Gastrocnemius medialis (tissue), 4 donors: ENCODE results near the gene TMEM115. TPM values are rescaled to one million over a fixed set of nuclear protein-coding genes. Genes with fewer than 3 reads are reported as not detected.

Experiments
- ATAC-seq, 2 donors: fragments of 150-250 bp; one replicate each; pipeline ENCODE4 v1.9.1; 2016
- DNase-seq, 2 donors: peaks; one replicate each; pipeline ENCODE4 v3.0.0-alpha.2; 2019
- H3K27ac ChIP-seq, 4 donors: fragments of 200-600 bp; sonication (generic); 1 replicate in 1 of 4; 2 replicates in 3 of 4; pipeline ENCODE4 v1.5.1; 2016 to 2018; ENCODE audit warnings: mild to moderate bottlenecking in 2 of 4, moderate library complexity in 1 of 4
- H3K27me3 ChIP-seq, 3 donors: fragments of 200-600 bp; sonication (generic) in 2 of 3; 1 replicate in 1 of 3; 2 replicates in 2 of 3; pipeline versions ENCODE4 v1.5.1 to v1.6.0; 2016 to 2019; ENCODE audit warnings: mild to moderate bottlenecking in 1 of 3, moderate library complexity in 1 of 3
- H3K36me3 ChIP-seq, 2 donors: fragments of 200-600 bp; sonication (generic) in 1 of 2; one replicate each; pipeline ENCODE4 v1.5.1; 2017 to 2018
- H3K4me1 ChIP-seq, 2 donors: fragments of 200-600 bp; sonication (generic) in 1 of 2; one replicate each; pipeline ENCODE4 v1.5.1; 2016 to 2017; ENCODE audit warnings: mild to moderate bottlenecking in 2 of 2
- H3K4me3 ChIP-seq, 4 donors: fragments of 200-600 bp; sonication (generic) in 3 of 4; 1 replicate in 1 of 4; 2 replicates in 3 of 4; pipeline ENCODE4 v1.5.1; 2016 to 2019; ENCODE audit warnings: mild to moderate bottlenecking in 2 of 4
- H3K9me3 ChIP-seq, 3 donors: fragments of 200-600 bp; sonication (generic) in 2 of 3; 1 replicate in 1 of 3; 2 replicates in 2 of 3; pipeline ENCODE4 v1.5.1; 2016 to 2019
- POLR2A ChIP-seq, 2 donors: fragments of 450-650 bp; IDR thresholded peaks; one replicate each; pipeline ENCODE4 v1.6.1; 2017; ENCODE audit warnings: antibody characterized with exemption in 2 of 2, mild to moderate bottlenecking in 2 of 2, moderate library complexity in 2 of 2
- in situ Hi-C, 4 donors: fragments of 200-750 bp; cut with MboI; loops; one replicate each; pipeline versions ENCODE4 v1.15.0 to v1.8.0; 2017; ENCODE audit warnings: low sequenced_read_pairs in 4 of 4
- intact Hi-C: fragments of 100-400 bp; cut with DNase I; formaldehyde crosslinking; loops from one replicate; pipeline ENCODE4 v1.15.1; 2023; ENCODE audit warnings: low total_unique reads
- total RNA-seq, 4 donors: library from RNA; depleted of rRNA; stranded (reverse); fragments of >200 nt; gene quantifications; one replicate each; pipeline versions ENCODE4 v1.1.0 to v1.2.3, GENCODE V29; 2016
- TF ChIP-seq, protein P1 (sequence below), 5 experiments: fragments of 450-650 bp in 3 of 5; fragments of 200-600 bp in 2 of 5; sonication (generic) in 2 of 5; IDR thresholded peaks in 4 of 5; conservative IDR thresholded peaks in 1 of 5; 1 replicate in 4 of 5; 2 replicates in 1 of 5; pipeline ENCODE4 v1.5.1; 2016 to 2019; ENCODE audit warnings: antibody characterized with exemption in 5 of 5, mild to moderate bottlenecking in 3 of 5, moderate library complexity in 3 of 5

Gene TMEM115
- total RNA-seq, 4 donors from 2014 or later: 26.9 to 57.8 (median 42.3) TPM

- H3K36me3 ChIP-seq: peaks cover 0 to 23% of the 10 kb centered on the region in 2 donors
- DNase-seq (no peak), ATAC-seq (no peak)
- intact Hi-C loops (no loop called here), in situ Hi-C loops (no loop called here)
- H3K4me3 ChIP-seq: peak overlapping the region in 2 of 4 donors; percentile 24 to 80
- H3K27ac ChIP-seq: peak overlapping the region in 2 of 4 donors; percentile 7 to 93
- no peaks in the 10 kb centered on the region for H3K27me3 ChIP-seq
- peaks cover 56 to 59% of the 10 kb centered on the region in 2 donors for H3K4me1 ChIP-seq
- no peaks in the 10 kb centered on the region for H3K9me3 ChIP-seq
- TF ChIP-seq, protein P1, sequence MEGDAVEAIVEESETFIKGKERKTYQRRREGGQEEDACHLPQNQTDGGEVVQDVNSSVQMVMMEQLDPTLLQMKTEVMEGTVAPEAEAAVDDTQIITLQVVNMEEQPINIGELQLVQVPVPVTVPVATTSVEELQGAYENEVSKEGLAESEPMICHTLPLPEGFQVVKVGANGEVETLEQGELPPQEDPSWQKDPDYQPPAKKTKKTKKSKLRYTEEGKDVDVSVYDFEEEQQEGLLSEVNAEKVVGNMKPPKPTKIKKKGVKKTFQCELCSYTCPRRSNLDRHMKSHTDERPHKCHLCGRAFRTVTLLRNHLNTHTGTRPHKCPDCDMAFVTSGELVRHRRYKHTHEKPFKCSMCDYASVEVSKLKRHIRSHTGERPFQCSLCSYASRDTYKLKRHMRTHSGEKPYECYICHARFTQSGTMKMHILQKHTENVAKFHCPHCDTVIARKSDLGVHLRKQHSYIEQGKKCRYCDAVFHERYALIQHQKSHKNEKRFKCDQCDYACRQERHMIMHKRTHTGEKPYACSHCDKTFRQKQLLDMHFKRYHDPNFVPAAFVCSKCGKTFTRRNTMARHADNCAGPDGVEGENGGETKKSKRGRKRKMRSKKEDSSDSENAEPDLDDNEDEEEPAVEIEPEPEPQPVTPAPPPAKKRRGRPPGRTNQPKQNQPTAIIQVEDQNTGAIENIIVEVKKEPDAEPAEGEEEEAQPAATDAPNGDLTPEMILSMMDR (IDR thresholded peaks at IDR 0.05 in 4 of 5, conservative IDR thresholded peaks at IDR 0.05 in 1 of 5): no peak
- TF ChIP-seq POLR2A (IDR thresholded peaks at IDR 0.05): no peak
Observed at GRCh38 chr3:50318163-50318562, 41.2 kb downstream of the TMEM115 start.

GRCh38 chr3:50317300-50317699 lies 42.0 kb downstream of the TMEM115 start:
- Histone ChIP-seq H3K4me1 (peaks cover 56 to 58% of the 10 kb centered on the region in 2 donors), H3K4me3 (no peak overlapping the region), H3K36me3 (peaks cover 0 to 23% of the 10 kb centered on the region in 2 donors), H3K9me3 (no peaks in the 10 kb centered on the region), H3K27ac (peak overlapping the region in 3 of 4 donors; percentile 7 to 93 (median 35)), H3K27me3 (no peaks in the 10 kb centered on the region)
- TF ChIP-seq POLR2A (IDR thresholded peaks at IDR 0.05): no peak
- TF ChIP-seq, protein P1 (IDR thresholded peaks at IDR 0.05 in 4 of 5, conservative IDR thresholded peaks at IDR 0.05 in 1 of 5): no peak
- ATAC-seq (no peak), DNase-seq (no peak)
- intact Hi-C loops: no loop called here
- in situ Hi-C loops: no loop called here

- no peak for TF ChIP-seq POLR2A (IDR thresholded peaks at IDR 0.05)
- TF ChIP-seq, protein P1 (IDR thresholded peaks at IDR 0.05 in 4 of 5, conservative IDR thresholded peaks at IDR 0.05 in 1 of 5): no peak
- ATAC-seq (no peak), DNase-seq (no peak)
- intact Hi-C loops (no loop called here), in situ Hi-C loops (no loop called here)
- no peaks in the 10 kb centered on the region for H3K27me3 ChIP-seq
- H3K36me3 ChIP-seq: peaks cover 0 to 23% of the 10 kb centered on the region in 2 donors
- H3K9me3 ChIP-seq: no peaks in the 10 kb centered on the region
- no peak overlapping the region for H3K4me3 ChIP-seq
- peaks cover 51 to 53% of the 10 kb centered on the region in 2 donors for H3K4me1 ChIP-seq
- peak overlapping the region in 3 of 4 donors; percentile 7 to 93 (median 35) for H3K27ac ChIP-seq
Observed at GRCh38 chr3:50316657-50317242, 42.6 kb downstream of the TMEM115 start.

DNA sequence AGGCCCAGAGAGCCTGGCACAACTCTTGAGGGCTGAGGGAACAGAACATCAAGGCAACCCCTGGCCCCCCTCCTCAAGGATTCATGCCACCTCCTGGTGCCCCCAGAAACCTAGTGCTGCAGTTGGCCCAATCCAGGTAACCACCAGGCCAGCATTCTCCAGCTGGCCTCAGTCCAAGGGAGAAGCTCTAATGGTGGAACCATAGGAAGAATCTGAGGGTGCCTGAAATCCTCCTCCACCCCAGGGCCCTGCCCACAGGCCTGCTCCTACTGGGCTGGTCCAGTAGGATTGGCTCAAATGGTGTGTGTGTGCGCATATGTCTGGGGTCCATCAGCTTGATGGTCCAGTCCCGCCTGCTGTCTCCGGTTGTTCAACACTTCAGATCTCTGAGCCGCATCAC lies 44.5 kb downstream of the TMEM115 start:
- in situ Hi-C loops (no loop called here), intact Hi-C loops (no loop called here)
- no peak for ATAC-seq
- Histone ChIP-seq H3K36me3 (peaks cover 0 to 23% of the 10 kb centered on the region in 2 donors), H3K4me3 (no peak overlapping the region), H3K27ac (peak overlapping the region; percentile 50 to 79 (median 56)), H3K4me1 (peaks cover 43 to 45% of the 10 kb centered on the region in 2 donors), H3K9me3 (no peaks in the 10 kb centered on the region), H3K27me3 (no peaks in the 10 kb centered on the region)
- no peak for DNase-seq
- no peak for TF ChIP-seq POLR2A (IDR thresholded peaks at IDR 0.05)
- TF ChIP-seq, protein P1 (IDR thresholded peaks at IDR 0.05 in 4 of 5, conservative IDR thresholded peaks at IDR 0.05 in 1 of 5): no peak
